Measurements from ENCODE around the gene ANP32E. TPM values are rescaled to one million over a fixed set of nuclear protein-coding genes. Genes with fewer than 3 reads are reported as not detected.
"Not testable (repeated sequence)": the region's sequence is repeated elsewhere in the genome, so short reads cannot be mapped to it uniquely, and the experiment has no call there.

ANP32E gene
- polyA plus RNA-seq, 1 of the 3 experiments (the other 2 are of a cell fraction), result 8.2 TPM

DNA sequence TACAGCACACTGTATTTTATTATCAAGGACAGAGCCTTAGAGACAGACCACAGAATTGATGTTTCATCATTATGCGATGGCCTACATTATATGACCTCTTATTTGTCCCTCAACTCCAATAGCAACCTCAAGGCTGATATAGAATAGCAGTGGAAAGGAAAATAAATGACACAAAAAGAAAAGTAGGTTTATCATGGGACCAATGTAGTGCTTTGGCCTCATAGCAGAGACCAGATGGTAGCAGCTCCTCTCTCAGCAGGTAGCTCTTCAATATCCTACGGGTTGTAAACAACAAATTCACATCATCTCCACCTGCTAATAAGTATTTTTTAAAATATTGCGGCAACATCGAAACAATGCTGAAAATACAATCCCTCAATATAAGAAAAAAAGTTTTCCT, 25.2 kb downstream of the ANP32E start:
- Histone ChIP-seq H3K27ac (ENCODE audit: low read depth in 2 of 2, low read length in 1 of 2) (no peak overlapping the region), H3K36me3 (replicated peaks in 1 of 2; ENCODE audit: control insufficient read depth in 1 of 2, insufficient read depth in 2 of 2, low read length in 1 of 2) (no peaks in the 10 kb centered on the region), H3K4me1 (ENCODE audit: control insufficient read depth in 1 of 2, insufficient read depth in 2 of 2, low read depth in 1 of 2, low read length in 1 of 2) (peaks cover 0 to 5% of the 10 kb centered on the region in 2 experiments; a peak in 3 of 4 replicates), H3K9me2 (no peaks in the 10 kb centered on the region), H3K9me3 (no peaks in the 10 kb centered on the region), H3K27me3 (ENCODE audit: insufficient read depth) (no peaks in the 10 kb centered on the region), H4K20me1 (ENCODE audit: insufficient read depth) (no peaks in the 10 kb centered on the region), H3K9ac (no peak overlapping the region), H2AFZ (ENCODE audit: low read depth) (no peak overlapping the region), H3K79me2 (ENCODE audit: insufficient read depth) (no peaks in the 10 kb centered on the region), H3F3A (replicated peaks; ENCODE audit: insufficient read depth) (peaks cover 8% of the 10 kb centered on the region), H3K4me3 (ENCODE audit: low read depth in 2 of 2, low read length in 1 of 2) (no peak overlapping the region), H3K4me2 (no peak overlapping the region)
- no peak for DNase-seq
- POLR2A ChIA-PET, result no interaction called here
- no peak for TF ChIP-seq ELF1 (IDR thresholded peaks at IDR 0.05)
- CTCF ChIA-PET, result interaction anchor here (1.2 to 1.9 kb wide), 3 partner anchors 23 to 350 kb away, joined by 3 to 7 read pairs (median 4); no protein-coding TSS in a partner anchor
- WGBS (ENCODE audit: low lambda C conversion rate), result 95% methylated on average over 4 of the region's 4 CpGs

DNA sequence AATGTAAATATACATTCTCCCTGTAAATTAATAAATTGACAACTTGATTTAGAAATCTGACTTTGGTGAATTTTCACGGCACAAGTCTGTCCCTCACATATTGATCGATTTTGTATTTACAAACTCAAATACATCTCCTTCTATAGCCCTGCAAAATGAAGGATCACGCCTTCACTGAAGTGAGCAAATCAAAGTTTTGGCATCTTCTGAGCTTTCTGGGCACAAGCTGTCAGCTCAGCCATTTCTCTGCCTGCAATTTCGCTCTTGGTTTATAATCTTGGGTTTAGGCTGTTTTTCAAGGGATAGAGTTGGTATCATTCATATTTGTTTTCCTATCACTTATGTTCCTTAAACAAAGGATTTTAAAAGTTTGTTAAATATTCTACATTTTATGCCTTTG, 25.8 kb downstream of the ANP32E start:
- Histone ChIP-seq H3K4me3 (ENCODE audit: low read depth in 2 of 2, low read length in 1 of 2) (no peak overlapping the region), H3K9me3 (no peaks in the 10 kb centered on the region), H3F3A (replicated peaks; ENCODE audit: insufficient read depth) (peaks cover 8% of the 10 kb centered on the region), H3K27ac (ENCODE audit: low read depth in 2 of 2, low read length in 1 of 2) (no peak overlapping the region), H3K9ac (no peak overlapping the region), H3K36me3 (replicated peaks in 1 of 2; ENCODE audit: control insufficient read depth in 1 of 2, insufficient read depth in 2 of 2, low read length in 1 of 2) (no peaks in the 10 kb centered on the region), H3K9me2 (no peaks in the 10 kb centered on the region), H3K27me3 (ENCODE audit: insufficient read depth) (no peaks in the 10 kb centered on the region), H4K20me1 (ENCODE audit: insufficient read depth) (no peaks in the 10 kb centered on the region), H3K79me2 (ENCODE audit: insufficient read depth) (no peaks in the 10 kb centered on the region), H3K4me1 (ENCODE audit: control insufficient read depth in 1 of 2, insufficient read depth in 2 of 2, low read depth in 1 of 2, low read length in 1 of 2) (peaks cover 0 to 5% of the 10 kb centered on the region in 2 experiments; a peak in 3 of 4 replicates), H3K4me2 (no peak overlapping the region), H2AFZ (ENCODE audit: low read depth) (no peak overlapping the region)
- no peak for DNase-seq
- CTCF ChIA-PET, result interaction anchor here (1.2 to 1.9 kb wide), 3 partner anchors 23 to 351 kb away, joined by 3 to 7 read pairs (median 4); no protein-coding TSS in a partner anchor
- POLR2A ChIA-PET, result no interaction called here
- TF ChIP-seq TAF1 (IDR thresholded peaks at IDR 0.05; ENCODE audit: borderline replicate concordance, low read depth, low read length) (no peak), GABPA (IDR thresholded peaks at IDR 0.05; ENCODE audit: low read depth) (no peak), TEAD4 (IDR thresholded peaks at IDR 0.05; ENCODE audit: borderline replicate concordance, insufficient read depth) (no peak)
- WGBS (ENCODE audit: low lambda C conversion rate), result 83% methylated on average over 4 of the region's 4 CpGs

DNA sequence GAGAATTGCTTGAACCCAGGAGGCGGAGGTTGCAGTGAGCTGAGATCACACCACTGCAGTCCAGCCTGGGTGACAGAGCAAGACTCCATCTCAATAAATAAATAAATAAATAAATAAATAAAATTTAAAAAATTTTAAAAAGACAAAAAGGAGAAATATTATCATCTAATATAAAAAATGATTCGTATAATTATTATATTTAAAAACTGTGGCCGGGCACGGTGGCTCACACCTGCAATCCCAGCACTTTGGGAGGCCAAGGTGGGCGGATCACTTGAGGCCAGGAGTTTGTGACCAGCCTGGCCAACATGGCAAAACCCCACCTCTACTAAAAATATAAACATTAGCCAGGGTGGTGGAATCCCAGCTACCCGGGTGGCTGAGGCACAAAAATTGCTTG, 27.5 kb downstream of the ANP32E start:
- H3K4me2 ChIP-seq; H3K27me3 ChIP-seq (ENCODE audit: insufficient read depth); H3K36me3 ChIP-seq (replicated peaks in 1 of 2; ENCODE audit: control insufficient read depth in 1 of 2, insufficient read depth in 2 of 2, low read length in 1 of 2); H3K79me2 ChIP-seq (ENCODE audit: insufficient read depth); DNase-seq; H3K27ac ChIP-seq (ENCODE audit: low read depth in 2 of 2, low read length in 1 of 2); H3K9me3 ChIP-seq; H3F3A ChIP-seq (replicated peaks; ENCODE audit: insufficient read depth); H2AFZ ChIP-seq (ENCODE audit: low read depth); H3K9me2 ChIP-seq; H3K9ac ChIP-seq; H3K4me1 ChIP-seq (ENCODE audit: control insufficient read depth in 1 of 2, insufficient read depth in 2 of 2, low read depth in 1 of 2, low read length in 1 of 2); H4K20me1 ChIP-seq (ENCODE audit: insufficient read depth); POLR2A ChIA-PET; H3K4me3 ChIP-seq (ENCODE audit: low read depth in 2 of 2, low read length in 1 of 2): not testable (repeated sequence)
- CTCF ChIA-PET, result interaction anchor here (0.7 to 2.6 kb wide), 2 partner anchors 21 to 190 kb away, joined by 3 to 12 read pairs; no protein-coding TSS in a partner anchor
- WGBS (ENCODE audit: low lambda C conversion rate), result 87% methylated on average over 6 of the region's 6 CpGs

DNA sequence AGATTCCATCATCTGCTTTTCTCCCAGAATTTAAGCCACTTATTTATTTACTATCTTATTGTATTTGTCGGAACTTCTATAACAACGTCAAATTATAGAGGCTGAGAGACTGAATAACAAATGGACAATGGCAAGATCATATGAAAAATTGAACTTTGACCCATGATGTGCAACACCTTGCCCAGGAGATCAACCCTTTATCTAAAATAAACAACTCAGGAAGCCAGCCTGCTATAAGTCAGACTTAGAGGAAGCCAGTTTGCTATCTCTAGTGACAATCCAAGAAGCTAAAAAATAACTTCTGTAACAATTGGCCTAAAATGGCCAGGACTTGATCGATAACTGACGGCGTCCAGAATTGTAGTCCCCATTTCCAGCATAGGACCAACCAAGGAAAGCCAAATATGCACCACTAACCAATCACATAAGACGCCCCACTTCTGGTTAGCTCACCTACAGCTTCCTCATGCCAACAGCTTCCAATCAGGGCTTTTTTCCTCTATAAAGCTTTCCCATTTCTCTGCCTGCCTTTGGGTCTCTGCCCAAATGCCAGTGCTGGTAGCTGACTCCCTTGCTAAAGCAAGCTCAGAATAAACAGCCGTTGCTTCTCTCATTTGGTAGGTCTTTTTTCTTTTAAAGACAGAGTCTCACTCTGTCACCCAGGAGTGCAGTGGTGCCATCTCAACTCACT, 28.5 kb downstream of the ANP32E start:
- Histone ChIP-seq H3K27ac (ENCODE audit: low read depth in 2 of 2, low read length in 1 of 2) (no peak overlapping the region), H3K4me3 (ENCODE audit: low read depth in 2 of 2, low read length in 1 of 2) (no peak overlapping the region), H2AFZ (ENCODE audit: low read depth) (no peak overlapping the region), H3K27me3 (ENCODE audit: insufficient read depth) (no peaks in the 10 kb centered on the region), H3K4me1 (ENCODE audit: control insufficient read depth in 1 of 2, insufficient read depth in 2 of 2, low read depth in 1 of 2, low read length in 1 of 2) (no peaks in the 10 kb centered on the region), H3K9me2 (no peaks in the 10 kb centered on the region), H3K36me3 (replicated peaks in 1 of 2; ENCODE audit: control insufficient read depth in 1 of 2, insufficient read depth in 2 of 2, low read length in 1 of 2) (no peaks in the 10 kb centered on the region), H3K4me2 (no peak overlapping the region), H3K79me2 (ENCODE audit: insufficient read depth) (no peaks in the 10 kb centered on the region), H3F3A (replicated peaks; ENCODE audit: insufficient read depth) (no peaks in the 10 kb centered on the region), H3K9me3 (no peaks in the 10 kb centered on the region), H4K20me1 (ENCODE audit: insufficient read depth) (no peaks in the 10 kb centered on the region), H3K9ac (no peak overlapping the region)
- CTCF ChIA-PET, result interaction anchor here (1.2 to 2.6 kb wide), 2 partner anchors 10 to 20 kb away, joined by 3 to 12 read pairs; no protein-coding TSS in a partner anchor
- WGBS (ENCODE audit: low lambda C conversion rate), result 90% methylated on average over 7 of the region's 7 CpGs
- DNase-seq, result no peak
- TF ChIP-seq, protein P1, sequence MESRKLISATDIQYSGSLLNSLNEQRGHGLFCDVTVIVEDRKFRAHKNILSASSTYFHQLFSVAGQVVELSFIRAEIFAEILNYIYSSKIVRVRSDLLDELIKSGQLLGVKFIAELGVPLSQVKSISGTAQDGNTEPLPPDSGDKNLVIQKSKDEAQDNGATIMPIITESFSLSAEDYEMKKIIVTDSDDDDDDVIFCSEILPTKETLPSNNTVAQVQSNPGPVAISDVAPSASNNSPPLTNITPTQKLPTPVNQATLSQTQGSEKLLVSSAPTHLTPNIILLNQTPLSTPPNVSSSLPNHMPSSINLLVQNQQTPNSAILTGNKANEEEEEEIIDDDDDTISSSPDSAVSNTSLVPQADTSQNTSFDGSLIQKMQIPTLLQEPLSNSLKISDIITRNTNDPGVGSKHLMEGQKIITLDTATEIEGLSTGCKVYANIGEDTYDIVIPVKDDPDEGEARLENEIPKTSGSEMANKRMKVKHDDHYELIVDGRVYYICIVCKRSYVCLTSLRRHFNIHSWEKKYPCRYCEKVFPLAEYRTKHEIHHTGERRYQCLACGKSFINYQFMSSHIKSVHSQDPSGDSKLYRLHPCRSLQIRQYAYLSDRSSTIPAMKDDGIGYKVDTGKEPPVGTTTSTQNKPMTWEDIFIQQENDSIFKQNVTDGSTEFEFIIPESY (IDR thresholded peaks at IDR 0.05; ENCODE audit: borderline replicate concordance, low read depth), result no peak
- TF ChIP-seq TEAD4 (IDR thresholded peaks at IDR 0.05; ENCODE audit: borderline replicate concordance, insufficient read depth), result no peak
- no peak for TF ChIP-seq GATA2 (CRISPR knock-in tag; IDR thresholded peaks at IDR 0.05)
- TF ChIP-seq YY1 (IDR thresholded peaks at IDR 0.05; ENCODE audit: low read depth), result no peak
- no peak for TF ChIP-seq RCOR1 (IDR thresholded peaks at IDR 0.05; ENCODE audit: low read length)
- TF ChIP-seq FOXM1 (IDR thresholded peaks at IDR 0.05; ENCODE audit: low read depth), result no peak
- POLR2A ChIA-PET, result no interaction called here

Measured in SK-N-SH (cell line).